Measurements from ENCODE around the gene UBA6.

- TF ChIP-seq RFX5 (IDR thresholded peaks at IDR 0.05; ENCODE audit: low read depth, low read length) (no peak), CTCF (conservative IDR thresholded peaks at IDR 0.05; ENCODE audit: low read depth, low read length) (no peak), CEBPB (IDR thresholded peaks at IDR 0.05; ENCODE audit: low read depth, low read length) (no peak), SMC3 (IDR thresholded peaks at IDR 0.05; ENCODE audit: low read depth, low read length) (no peak), POLR2A (IDR thresholded peaks at IDR 0.05; ENCODE audit: low read depth, low read length) (no peak), MXI1 (IDR thresholded peaks at IDR 0.05; ENCODE audit: borderline replicate concordance, low read depth, low read length) (no peak), RCOR1 (IDR thresholded peaks at IDR 0.05; ENCODE audit: insufficient replicate concordance, low read length) (no peak), USF2 (IDR thresholded peaks at IDR 0.05; ENCODE audit: low read depth, low read length) (no peak), RAD21 (IDR thresholded peaks at IDR 0.05; ENCODE audit: low read length) (no peak), NFE2L2 (IDR thresholded peaks at IDR 0.05; ENCODE audit: low read depth, low read length) (no peak), FOS (IDR thresholded peaks at IDR 0.05; ENCODE audit: low read depth, low read length) (no peak), MAFK (IDR thresholded peaks at IDR 0.05; ENCODE audit: low read depth, low read length) (no peak), CHD1 (IDR thresholded peaks at IDR 0.05; ENCODE audit: low read depth, low read length) (no peak), ELK1 (IDR thresholded peaks at IDR 0.05; ENCODE audit: borderline replicate concordance, low read depth, low read length) (no peak)
These were observed 22.4 kb upstream of the UBA6 start for GRCh38 chr4:67723341-67723740.
